NCI-H2107 treated with DMSO at 0.1 percent for 48 hours (cell line): Measurements from ENCODE around the gene COL5A1.
"Not testable (repeated sequence)": the region's sequence is repeated elsewhere in the genome, so short reads cannot be mapped to it uniquely, and the experiment has no call there.

ENCODE experiments used
- DNase-seq: peaks from one replicate; lab custom pipeline; 2025; ENCODE audit not compliant: unreplicated experiment; lab: John Stamatoyannopoulos, UW

Gene COL5A1

DNA sequence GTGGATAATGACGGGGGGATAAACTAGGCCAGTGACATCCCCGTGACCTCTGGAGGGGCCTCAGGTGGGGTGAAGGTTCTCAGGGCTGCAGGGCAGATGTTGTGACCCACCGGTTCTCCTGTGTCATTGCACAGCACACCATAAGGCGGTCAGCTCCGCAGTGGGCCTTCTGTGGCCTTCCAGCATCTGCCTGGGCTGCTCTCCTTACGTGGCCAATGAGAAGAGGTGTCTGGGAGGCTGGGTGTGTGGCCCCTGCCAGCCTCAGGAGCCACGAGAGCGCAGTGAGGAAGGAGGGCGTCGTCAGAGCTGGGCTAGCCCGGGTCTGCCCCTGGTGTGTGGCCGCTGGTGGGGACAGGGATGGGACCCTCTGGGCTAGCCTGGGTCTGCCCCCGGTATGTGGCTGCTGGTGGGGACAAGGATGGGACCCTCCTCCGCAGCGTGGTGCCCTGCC is 48.7 kb downstream of the COL5A1 start:
- no peak for DNase-seq

DNA sequence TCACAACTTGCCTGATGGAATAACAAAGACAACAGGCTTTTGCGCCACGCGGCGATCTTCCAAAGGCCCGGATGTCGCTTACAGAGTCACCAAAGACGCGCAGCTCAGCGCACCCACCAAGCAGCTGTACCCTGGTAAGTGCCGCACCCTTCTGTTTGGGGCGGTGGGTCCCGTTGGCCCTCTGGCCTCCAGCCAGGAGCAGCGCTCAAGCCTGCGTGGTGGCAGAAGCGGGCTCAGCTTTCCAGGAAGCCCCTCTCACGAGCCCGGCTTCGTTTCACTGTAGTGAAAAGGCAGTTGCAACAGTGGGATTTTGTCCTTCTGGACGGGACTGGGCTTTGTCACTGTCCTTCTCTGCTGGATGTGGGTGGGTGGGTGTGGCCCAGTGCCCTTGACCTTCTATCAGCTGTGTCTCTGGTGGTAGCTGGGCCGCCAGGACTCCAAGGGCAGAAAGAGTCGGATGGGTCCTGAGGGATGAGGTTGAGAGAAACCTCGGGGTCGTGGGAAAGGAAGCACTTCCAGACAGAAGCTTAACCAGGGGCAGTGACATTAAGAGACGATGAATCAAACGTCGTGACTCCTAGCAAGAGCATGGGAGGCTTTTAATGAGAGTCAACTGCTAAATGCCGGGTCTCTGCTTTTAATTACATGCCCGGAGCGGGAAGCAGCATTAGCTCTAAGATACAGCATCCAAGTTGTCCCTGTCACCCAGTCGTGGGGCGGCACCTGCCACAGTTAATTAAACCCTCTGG is 49.5 kb downstream of the COL5A1 start:
- DNase-seq = no peak

DNA sequence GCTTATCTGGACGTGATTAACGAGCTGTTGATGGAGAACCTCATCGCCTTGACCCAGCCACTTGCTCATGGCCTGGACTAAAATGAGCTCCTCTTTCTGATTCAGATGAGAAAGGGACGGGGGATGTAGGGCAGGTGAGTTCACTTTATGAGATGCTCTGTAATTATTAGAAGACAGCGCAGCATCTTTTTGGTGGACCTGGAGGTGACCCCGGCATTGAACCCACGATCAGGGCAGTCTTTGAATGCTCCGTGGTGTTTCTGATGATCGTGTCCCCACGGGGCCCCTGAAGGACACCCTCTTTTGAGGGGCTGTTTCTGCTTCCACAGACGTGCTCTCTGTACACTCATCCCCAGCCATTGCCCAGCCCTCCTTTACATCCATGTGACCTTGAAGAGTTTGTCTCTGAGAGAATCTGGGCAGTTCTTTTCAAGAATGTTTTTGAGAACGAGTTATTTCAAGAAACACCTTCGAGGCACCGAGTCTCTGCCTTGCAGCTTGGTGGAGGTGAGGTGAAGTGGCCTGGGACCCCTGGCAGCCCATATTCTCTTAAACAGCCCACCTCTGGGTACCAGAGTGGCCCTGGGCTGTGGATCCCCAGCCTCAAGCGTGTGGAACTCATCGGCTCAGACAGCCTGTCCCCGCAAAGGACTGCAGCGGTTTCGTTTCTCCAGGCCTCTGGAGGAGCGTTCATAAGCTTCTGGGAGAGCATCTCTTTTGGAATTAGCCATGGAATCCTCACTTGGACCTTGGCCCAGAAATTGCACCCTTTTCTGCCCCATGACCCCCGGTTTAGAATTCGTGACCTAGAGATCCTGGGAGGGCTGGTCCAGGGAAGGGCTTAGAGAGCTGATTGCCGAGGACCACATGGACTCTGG is 50.3 kb downstream of the COL5A1 start:
- DNase-seq = no peak

DNA sequence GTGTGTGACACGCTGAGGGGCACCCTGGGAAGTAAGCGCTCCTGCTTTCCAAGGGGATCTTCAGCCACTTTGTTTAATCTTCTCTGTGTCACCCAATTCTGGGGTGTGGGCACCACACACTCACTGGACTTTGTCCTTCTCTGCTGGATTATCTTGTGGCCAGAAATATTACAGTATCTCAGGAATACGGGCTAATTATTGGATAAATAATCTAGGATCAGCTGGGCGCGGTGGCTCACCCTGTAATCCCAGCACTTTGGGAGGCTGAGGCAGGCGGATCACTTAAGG is 50.9 kb downstream of the COL5A1 start:
- DNase-seq = no peak

DNA sequence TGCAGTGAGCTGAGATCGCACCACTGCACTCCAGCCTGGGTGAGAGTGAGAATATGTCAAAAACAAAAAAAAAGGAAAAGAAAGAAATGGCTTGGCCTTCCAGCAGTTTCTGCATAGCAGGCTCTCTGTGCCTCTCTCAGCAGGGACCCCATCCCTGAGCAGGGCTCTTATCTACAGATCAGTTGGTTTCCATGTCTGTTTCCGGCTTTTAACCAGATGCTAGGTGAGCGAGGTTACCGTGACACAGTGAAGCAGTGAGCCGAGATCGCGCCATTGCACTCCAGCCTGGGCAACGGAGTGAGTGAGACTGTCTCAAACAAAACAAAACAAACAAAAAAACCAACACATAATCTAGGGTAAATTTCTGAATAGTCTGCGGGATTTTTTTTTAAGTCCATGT is 51.4 kb downstream of the COL5A1 start:
- DNase-seq = no peak

DNA sequence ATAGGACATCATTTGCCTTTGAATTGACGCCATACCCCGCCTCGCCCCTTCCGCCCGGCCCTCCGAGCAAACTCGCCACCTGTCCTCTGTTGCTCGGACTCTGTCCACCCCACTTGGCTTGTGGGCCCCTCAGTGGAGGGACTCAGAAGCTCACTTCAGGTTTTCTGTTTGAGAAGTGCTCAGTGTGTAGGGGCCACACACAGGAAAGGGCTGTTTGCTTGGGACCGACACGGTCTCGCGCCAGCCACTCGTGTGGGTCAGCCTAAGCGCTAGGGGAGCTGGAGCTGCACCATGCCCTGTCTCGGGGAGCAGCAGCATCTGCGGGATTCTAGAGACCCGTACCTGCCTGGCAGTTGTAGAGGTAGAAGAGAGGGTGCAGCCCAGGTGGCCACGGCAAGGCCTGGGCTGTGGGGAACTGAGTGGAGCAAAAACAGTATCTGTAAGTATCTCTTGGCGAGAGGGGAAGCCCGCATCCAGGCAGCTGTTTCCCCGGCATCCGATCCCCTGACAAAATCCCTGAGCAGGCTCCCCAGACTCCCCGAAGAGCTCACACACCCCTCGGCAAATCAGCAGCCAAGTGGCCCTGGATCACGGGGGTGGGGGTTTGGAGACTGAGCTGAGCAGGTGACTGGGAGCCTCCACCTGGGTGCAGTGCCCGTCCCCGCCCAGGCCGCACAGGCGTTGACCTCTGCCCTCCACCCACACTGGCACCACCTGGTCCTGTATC is 52.2 kb downstream of the COL5A1 start:
- DNase-seq = no peak

DNA sequence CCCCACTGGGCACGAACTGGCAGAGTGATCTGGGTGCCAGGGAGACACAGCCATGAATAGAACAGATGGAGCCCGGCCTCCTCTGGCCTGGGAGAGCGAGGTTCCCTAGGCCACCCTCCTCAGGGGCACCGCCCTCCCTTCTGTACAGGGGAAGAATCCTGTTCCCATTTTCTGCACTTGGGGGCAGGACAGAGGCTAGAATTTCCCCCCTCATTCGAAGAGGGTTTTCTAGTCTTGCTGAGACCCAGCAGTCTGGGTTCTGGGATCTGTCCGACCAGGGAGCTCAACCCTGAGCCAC is 52.7 kb downstream of the COL5A1 start:
- DNase-seq = no peak

DNA sequence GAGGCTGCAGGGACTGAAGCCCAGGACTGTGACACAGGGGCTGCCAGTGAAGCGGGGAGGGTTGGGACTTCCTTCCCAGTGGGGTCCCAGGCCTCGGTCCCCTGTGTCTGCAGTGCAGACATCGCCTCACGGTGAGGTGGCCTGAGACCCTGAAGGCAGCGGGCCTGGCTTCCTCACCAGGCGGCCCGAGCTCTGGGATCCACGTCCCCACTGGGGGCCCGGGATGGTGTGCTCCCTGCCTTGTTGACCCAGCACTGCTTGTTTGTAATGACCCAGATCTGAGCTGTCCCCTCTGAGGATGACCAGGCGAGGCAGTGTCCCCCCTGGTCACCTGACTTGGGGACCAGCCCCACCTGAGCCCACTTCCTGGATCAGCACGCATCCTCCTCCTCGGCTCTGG is 53.1 kb downstream of the COL5A1 start:
- no peak for DNase-seq

DNA sequence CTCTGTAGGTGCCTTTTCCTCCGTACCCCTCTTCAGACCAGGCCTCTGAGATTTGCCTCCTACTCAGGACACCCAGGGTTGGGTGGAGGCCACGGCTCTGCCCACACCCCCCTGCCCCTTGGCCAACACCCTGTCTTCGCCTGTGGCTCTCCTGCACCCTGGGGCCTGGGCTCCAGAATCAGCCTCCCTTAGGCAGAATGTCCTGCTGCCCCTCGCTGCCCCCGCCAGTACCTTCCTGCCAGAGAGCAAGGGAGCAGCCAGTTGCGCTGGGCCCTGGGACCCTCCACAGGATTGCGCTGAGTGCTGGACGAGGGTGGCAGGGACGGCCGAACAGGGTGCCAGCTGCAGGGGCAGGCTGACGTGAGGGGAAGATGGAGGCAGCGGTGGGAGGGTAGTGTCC is 53.5 kb downstream of the COL5A1 start:
- no peak for DNase-seq

DNA sequence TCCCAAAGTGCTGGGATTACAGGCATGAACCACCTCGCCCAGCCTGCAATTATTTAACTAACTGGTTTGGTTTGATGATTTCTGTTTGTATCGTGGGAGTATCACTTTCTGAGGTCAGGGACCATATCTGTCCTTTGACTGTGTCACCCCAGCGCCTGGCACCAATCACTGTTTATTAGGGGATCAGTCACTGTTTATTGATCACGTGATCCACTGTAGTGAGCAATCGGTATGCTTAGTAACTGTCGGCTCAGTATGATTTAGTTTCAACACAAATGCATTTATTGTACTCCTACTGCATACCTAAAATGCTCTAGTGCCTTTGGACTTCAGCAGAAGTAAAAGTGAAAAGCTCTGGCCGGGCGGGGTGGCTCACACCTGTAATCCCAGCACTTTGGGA is 54.8 kb downstream of the COL5A1 start:
- DNase-seq = no peak

DNA sequence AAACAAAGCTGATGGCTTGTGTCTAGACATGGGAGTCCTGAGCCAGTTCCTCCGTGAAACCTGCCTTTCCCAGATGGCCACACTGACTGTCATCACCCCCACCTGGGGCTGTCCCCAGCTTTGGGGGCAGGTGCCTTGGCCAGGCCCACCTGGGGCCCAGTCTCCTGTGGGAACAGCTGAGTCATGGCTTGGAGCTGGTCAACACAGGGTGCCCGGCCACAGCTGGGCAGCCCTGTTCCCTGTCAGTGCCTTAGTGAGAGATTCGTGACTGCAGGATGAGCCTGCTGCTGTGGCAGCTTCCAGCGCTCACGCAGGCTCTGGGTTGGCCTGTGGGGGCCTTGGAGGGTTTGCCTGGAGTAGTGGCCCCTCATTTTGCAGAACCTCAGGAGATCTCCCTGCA is 56.5 kb downstream of the COL5A1 start:
- DNase-seq = no peak

DNA sequence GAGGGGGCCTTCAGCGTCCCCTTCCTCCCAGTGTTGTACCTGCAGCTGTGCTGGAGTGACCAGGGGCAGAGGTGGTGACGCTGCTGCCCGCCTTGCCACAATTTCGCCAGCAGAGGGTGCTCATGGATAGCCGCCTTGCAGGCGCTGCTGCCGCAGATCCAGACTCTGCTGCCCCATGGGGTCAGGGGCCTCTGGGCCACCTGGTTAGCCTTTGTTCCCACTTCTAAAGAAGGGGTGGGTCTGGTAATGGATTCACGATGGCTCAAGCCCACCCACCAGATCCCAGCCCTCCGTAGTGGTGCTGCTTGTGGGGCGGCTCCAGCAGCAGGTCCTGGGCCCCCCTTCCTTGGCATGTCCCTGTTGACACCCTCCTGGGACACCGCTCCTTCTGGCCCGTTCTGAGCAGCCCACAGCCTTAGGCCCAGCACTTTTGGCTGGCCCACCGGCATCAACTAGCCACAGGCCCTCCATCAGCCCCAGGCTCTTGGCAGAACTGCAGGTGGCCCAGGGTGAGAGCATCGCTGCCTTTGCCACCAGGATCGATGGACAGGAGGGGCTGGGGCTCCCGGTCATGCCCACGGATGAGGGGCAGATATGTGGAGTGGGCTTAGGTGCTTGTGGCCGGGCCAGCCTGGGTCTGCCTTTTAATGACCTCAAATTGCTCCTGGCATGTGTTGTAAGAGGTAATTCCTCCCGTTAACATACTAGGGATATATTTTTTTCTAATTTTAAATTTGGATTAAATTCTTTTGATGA is 57.2 kb downstream of the COL5A1 start:
- no peak for DNase-seq

DNA sequence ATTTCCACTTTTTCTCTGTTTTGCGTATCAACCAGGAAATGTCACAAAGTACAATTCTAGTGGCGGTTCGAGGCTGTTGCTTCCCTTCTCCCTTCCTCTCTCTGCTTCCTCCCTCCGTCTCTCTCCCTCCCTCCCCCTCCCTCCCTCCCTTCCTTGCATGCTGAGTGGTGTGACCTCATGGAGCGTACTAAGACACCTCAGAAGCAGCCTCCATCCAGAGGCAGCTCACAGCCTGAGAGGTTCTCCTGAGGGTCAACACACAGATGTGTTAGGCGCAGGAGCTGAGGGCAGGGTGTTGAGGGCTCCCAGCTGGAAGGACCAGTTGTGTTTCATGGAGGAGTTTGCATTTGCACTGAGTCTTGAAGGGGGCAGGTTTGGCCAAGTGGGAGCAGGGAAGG is 57.7 kb downstream of the COL5A1 start:
- no peak for DNase-seq

DNA sequence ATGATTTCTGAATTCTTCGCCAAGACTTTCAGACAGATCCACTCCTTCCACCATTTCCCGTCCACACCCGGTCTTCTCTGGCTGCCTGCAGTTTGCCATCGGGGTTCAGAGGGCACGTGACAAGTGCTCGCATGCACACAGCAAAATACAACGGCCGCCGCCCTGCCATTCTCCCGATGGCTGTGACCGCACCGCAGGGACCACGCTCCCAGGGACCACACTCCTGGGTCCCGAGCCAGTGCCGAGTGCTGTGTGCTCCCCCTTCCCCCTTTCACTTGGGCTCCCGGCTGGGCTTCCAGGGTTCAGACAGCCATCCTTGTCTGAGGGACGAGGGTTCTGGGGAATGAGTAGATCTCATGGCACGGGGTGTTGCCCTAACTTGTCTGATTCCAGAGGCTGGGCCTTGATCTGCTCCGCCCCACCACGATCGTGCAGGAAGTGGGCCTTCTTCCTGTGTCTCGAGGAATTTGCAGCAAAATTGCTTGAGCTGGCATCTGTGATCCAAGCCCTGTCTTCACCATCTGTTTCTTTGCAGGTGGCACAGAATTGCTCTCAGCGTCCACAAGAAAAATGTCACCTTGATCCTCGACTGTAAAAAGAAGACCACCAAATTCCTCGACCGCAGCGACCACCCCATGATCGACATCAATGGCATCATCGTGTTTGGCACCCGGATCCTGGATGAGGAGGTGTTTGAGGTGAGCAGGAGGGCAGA is 59.2 kb downstream of the COL5A1 start:
- DNase-seq = no peak

DNA sequence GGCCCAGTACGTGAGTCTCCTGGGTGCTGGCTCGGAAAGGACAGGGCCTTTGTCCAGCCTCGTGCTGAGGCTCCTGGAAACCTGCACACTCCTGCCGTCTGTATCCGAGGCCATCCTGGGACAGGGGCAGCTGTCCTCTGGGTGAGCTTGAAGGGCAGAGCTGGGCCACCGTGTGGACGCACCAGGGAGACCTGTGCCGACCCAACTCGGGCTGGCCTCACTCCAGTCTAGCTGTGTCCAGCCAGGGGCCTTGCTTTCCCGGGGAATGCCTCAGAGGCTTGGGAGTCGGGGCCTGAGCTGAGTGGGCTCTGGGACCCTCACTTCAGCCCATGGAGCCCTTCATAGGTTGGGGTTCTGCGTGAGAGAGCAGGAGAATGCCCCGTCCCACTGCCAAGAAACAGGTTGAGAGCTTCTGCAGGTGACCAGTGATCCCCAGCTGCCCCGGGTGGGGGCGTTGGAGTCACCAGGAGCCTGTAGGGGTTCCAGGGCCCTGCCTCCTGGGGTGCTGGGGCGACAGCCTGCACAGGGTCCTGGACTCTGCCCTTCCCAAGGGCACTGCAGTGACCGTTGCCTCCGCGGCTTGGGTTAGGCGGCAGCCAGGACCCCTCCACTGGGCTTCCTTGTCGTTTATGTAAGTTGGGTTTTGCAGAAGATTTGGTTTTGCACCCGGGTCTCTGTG is 60.1 kb downstream of the COL5A1 start:
- DNase-seq = no peak

DNA sequence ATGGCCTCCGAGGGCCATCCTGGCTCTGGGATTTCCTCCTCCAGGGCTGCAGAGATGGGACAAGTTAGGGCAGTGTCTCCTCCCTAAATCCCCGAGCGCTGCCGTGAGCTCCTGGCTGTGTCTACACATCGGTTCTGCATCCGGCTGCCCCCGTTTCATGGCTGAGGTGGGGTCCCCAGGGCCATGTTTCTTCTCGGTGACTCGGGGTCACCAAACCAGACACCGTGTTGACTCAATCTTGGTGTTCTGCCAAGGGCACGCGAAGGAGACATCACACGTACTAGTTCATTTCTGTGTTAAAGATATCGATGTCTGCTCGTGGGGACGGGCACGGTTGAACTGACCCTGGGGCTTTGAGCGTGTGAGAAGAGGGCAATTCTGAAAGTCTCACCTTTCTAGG is 60.7 kb downstream of the COL5A1 start:
- DNase-seq = no peak

DNA sequence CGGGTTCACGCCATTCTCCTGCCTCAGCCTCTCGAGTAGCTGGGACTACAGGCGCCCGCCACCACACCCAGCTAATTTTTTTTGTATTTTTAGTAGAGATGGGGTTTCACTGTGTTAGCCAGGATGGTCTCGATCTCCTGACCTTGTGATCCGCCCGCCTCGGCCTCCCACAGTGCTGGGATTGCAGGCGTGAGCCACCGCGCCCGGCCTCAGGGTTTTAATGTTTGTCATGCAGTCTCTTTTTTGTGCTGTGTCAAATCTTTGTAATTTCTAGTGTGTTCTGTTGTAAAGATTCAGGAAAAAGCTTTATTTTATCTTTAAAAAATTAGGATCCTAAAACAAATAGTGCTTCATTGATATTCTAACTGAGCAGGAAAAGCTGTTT is 62.1 kb downstream of the COL5A1 start:
- not testable (repeated sequence) for DNase-seq

DNA sequence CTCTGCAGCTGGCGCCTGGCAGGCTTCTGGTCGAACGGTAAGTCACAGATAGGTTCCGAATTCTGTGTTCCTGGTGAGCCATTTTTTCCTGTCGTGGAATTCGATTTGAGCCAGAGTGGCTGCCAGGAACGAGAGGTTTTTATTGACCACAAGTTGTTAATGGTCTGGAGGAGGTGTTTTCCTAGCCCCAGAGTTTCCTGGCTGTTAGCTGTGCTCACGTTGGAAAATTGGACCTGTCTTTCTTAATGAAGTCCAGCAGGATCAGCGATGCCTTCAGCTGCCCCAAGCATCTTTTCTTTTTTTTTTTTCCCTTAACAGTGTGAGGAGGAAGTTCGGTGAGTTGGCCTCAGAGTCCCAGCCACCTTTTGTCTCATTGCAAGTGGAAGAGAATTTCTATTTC is 62.9 kb downstream of the COL5A1 start:
- DNase-seq = no peak

DNA sequence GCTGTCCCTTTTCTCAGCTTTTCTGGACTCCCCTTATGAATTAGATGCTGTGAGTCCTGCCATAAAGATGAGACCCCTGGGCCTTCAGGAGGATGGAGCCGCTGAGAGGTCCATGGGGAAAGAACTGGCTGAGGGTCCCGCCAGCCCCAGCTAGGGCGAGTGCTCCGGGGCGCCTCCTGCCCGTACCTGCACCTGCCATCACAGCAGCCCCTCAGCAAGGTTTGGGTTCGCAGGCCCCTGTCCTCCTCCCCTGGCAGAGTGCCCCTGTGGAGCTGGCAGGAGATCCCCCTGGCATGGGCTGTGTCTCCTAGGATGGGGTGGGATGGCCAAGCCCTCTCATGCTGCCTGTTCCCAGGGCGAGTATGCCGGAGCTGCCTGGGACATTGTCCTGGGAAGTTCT is 64.2 kb downstream of the COL5A1 start:
- no peak for DNase-seq

DNA sequence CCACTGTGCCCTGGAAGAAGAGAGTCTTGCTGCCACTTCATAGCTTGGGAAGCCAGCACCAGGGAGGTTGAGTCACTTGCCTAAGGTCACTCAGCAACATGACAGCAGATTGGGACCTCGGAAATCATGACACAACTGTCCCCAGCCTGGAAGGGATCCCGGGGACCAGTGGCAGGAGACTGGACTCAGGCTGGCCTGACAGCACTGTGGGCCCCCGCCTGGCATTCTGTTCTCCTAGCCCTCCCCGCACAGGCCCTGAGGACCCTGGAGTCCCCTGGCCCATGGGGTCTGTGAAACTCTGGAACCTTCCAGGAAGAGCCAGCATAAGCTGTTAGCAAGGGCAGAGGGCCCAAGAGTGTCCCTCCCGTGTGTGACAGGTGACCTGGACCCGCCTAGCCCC is 64.9 kb downstream of the COL5A1 start:
- DNase-seq = no peak
